UCSD-AML1 (cell line): ENCODE results near the gene CCR5AS.

Experiments used
- DNase-seq: peaks from one replicate; lab custom pipeline; 2025; ENCODE audit not compliant: unreplicated experiment; lab: John Stamatoyannopoulos, UW

Gene CCR5AS

DNA sequence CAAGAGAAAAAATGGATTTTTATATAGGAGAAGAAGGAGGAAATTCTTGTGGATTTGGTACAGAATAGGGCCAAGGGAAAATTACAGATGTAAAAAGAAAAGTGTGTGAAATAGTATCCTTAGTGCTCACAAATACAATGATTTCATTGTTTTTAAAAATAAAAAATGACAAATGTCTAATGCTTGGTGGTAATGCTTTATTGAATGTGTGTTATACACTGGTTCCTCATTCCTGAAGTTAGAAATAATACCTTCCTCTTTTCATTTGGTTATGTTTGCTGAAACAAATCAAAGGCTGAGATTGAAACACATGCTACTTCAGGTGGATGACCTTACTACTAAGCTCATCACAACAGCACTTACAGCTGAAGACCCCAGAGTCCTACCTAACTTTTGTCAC is 90.7 kb downstream of the CCR5AS start:
- DNase-seq: no peak

DNA sequence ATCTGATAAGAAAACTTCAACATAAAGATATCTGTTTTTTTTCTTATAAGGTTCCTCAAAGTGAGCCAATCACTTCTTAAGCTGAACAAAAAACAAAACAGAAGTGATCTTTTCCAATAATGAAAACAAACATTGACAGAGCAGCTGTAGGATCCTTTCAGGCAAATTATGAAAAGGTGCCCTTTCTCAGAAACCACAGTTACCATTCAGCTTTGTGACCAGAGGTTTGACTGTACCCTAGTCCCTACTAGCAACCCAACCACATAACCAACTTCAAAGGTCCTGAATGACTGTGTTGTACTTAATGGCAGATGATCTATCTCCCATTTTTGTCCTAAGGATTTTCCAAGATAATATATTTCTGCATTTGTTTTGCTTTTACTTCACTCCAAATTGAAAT is 92.3 kb downstream of the CCR5AS start:
- no peak for DNase-seq
